DMS 273 (cell line): ENCODE data around the gene GARRE1.
"Not testable (repeated sequence)": the region's sequence is repeated elsewhere in the genome, so short reads cannot be mapped to it uniquely, and the experiment has no call there.

ENCODE experiments used
- DNase-seq: peaks from one replicate; lab custom pipeline; 2025; ENCODE audit not compliant: unreplicated experiment; lab: John Stamatoyannopoulos, UW

The GARRE1 gene

GRCh38 chr19:34230820-34231219 is 23.5 kb upstream of the GARRE1 start:
- no peak for DNase-seq

- no peak for DNase-seq
These were observed 22.9 kb upstream of the GARRE1 start for GRCh38 chr19:34231439-34231838.

- peak; percentile 47 for DNase-seq
These were observed 21.5 kb upstream of the GARRE1 start for GRCh38 chr19:34232566-34233481.

GRCh38 chr19:34235425-34235940 is 18.9 kb upstream of the GARRE1 start:
- DNase-seq = no peak

- DNase-seq = peak; percentile 58
These were observed 18.0 kb upstream of the GARRE1 start for GRCh38 chr19:34236035-34236987.

- no peak for DNase-seq
These were observed 17.1 kb upstream of the GARRE1 start for GRCh38 chr19:34237283-34237682.

- no peak for DNase-seq
These were observed 16.4 kb upstream of the GARRE1 start for GRCh38 chr19:34237939-34238338.

GRCh38 chr19:34241513-34242337 is 12.6 kb upstream of the GARRE1 start:
- peak; percentile 71 for DNase-seq

GRCh38 chr19:34243138-34243875 is 11.0 kb upstream of the GARRE1 start:
- peak; percentile 23 for DNase-seq

- DNase-seq = no peak
These were observed 10.3 kb upstream of the GARRE1 start for GRCh38 chr19:34243876-34244578.

GRCh38 chr19:34244611-34245299 is 9.6 kb upstream of the GARRE1 start:
- peak; percentile 39 for DNase-seq

- DNase-seq = no peak
These were observed 8.0 kb upstream of the GARRE1 start for GRCh38 chr19:34246340-34246739.

- no peak for DNase-seq
These were observed 5.4 kb upstream of the GARRE1 start for GRCh38 chr19:34248941-34249340.

GRCh38 chr19:34253167-34253566 is 1.2 kb upstream of the GARRE1 start:
- DNase-seq = not testable (repeated sequence)

GRCh38 chr19:34253681-34254045 is 691 bp upstream of the GARRE1 start:
- not testable (repeated sequence) for DNase-seq

- peak; percentile 81 for DNase-seq
These were observed 511 bp downstream of the GARRE1 start for GRCh38 chr19:34254698-34255432.

GRCh38 chr19:34255546-34255945 is 1.2 kb downstream of the GARRE1 start:
- DNase-seq = no peak
